ENCODE results near the gene NUP50.
"Not testable (repeated sequence)": the region's sequence is repeated elsewhere in the genome, so short reads cannot be mapped to it uniquely, and the experiment has no call there.

Gene NUP50

GRCh38 chr22:45190202-45190872, 26.6 kb downstream of the NUP50 start:
- in situ Hi-C loops (cut with HindIII; ENCODE audit: low sequenced_read_pairs): no loop called here
- DNase-seq (ENCODE audit: low read depth): no peak
- no peak overlapping the region for H3K4me3 ChIP-seq (ENCODE audit: low read depth, low read length)
- no peak for TF ChIP-seq CTCF (IDR thresholded peaks at IDR 0.05; ENCODE audit: low read depth, low read length, missing control alignments)

- in situ Hi-C loops (cut with HindIII; ENCODE audit: low sequenced_read_pairs); DNase-seq (ENCODE audit: low read depth); H3K4me3 ChIP-seq (ENCODE audit: low read depth, low read length): not testable (repeated sequence)
Measured at GRCh38 chr22:45191746-45192145, 28.0 kb downstream of the NUP50 start.

GRCh38 chr22:45192701-45193187, 29.0 kb downstream of the NUP50 start:
- in situ Hi-C loops (cut with HindIII; ENCODE audit: low sequenced_read_pairs): no loop called here
- DNase-seq (ENCODE audit: low read depth): no peak
- TF ChIP-seq CTCF (IDR thresholded peaks at IDR 0.05; ENCODE audit: low read depth, low read length, missing control alignments): no peak
- no peak overlapping the region for H3K4me3 ChIP-seq (ENCODE audit: low read depth, low read length)

GRCh38 chr22:45194686-45195085, 31.0 kb downstream of the NUP50 start:
- DNase-seq (ENCODE audit: low read depth): no peak
- no peak overlapping the region for H3K4me3 ChIP-seq (ENCODE audit: low read depth, low read length)
- in situ Hi-C loops (cut with HindIII; ENCODE audit: low sequenced_read_pairs): no loop called here
- TF ChIP-seq CTCF (IDR thresholded peaks at IDR 0.05; ENCODE audit: low read depth, low read length, missing control alignments): no peak

- DNase-seq (ENCODE audit: low read depth): no peak
- no peak overlapping the region for H3K4me3 ChIP-seq (ENCODE audit: low read depth, low read length)
- in situ Hi-C loops (cut with HindIII; ENCODE audit: low sequenced_read_pairs): no loop called here
- no peak for TF ChIP-seq CTCF (IDR thresholded peaks at IDR 0.05; ENCODE audit: low read depth, low read length, missing control alignments)
Measured at GRCh38 chr22:45195616-45196015, 31.9 kb downstream of the NUP50 start.

- no peak for TF ChIP-seq CTCF (IDR thresholded peaks at IDR 0.05; ENCODE audit: low read depth, low read length, missing control alignments)
- DNase-seq (ENCODE audit: low read depth): no peak
- H3K4me3 ChIP-seq (ENCODE audit: low read depth, low read length): no peak overlapping the region
- in situ Hi-C loops (cut with HindIII; ENCODE audit: low sequenced_read_pairs): no loop called here
Measured at GRCh38 chr22:45196308-45196707, 32.6 kb downstream of the NUP50 start.

- in situ Hi-C loops (cut with HindIII; ENCODE audit: low sequenced_read_pairs): no loop called here
- H3K4me3 ChIP-seq (ENCODE audit: low read depth, low read length): no peak overlapping the region
- DNase-seq (ENCODE audit: low read depth): no peak
- TF ChIP-seq CTCF (IDR thresholded peaks at IDR 0.05; ENCODE audit: low read depth, low read length, missing control alignments): no peak
Measured at GRCh38 chr22:45196926-45197605, 33.3 kb downstream of the NUP50 start.
